GM06990 (cell line): ENCODE data around the gene RGL4.

Experiments
- DNase-seq: peaks from one replicate; pipeline ENCODE4 v3.0.0-alpha.2; 2011; ENCODE audit not compliant: insufficient read length; ENCODE audit errors: extremely low read depth
- H3K27me3 ChIP-seq: replicated peaks from 2 replicates; pipeline ENCODE4 v1.6.0; 2011; ENCODE audit warnings: low read length; ENCODE audit not compliant: control insufficient read depth, insufficient read depth
- H3K36me3 ChIP-seq: 2 replicates; pipeline ENCODE4 v1.5.1; 2011; ENCODE audit warnings: low read length; ENCODE audit not compliant: control insufficient read depth, insufficient read depth
- H3K4me3 ChIP-seq: replicated peaks from 2 replicates; pipeline ENCODE4 v1.5.1; 2011; ENCODE audit warnings: low read depth, mild to moderate bottlenecking, control low read depth, low read length
- CTCF ChIP-seq: IDR thresholded peaks from 2 replicates; pipeline ENCODE4 v1.5.1; 2011; ENCODE audit warnings: low read length, control low read depth, mild to moderate bottlenecking, inconsistent platforms; ENCODE audit not compliant: insufficient read depth, poor library complexity, severe bottlenecking

Gene RGL4

GRCh38 chr22:23684561-23685031 is 6.2 kb upstream of the RGL4 start:
- peaks cover 2% of the 10 kb centered on the region for H3K36me3 ChIP-seq
- H3K4me3 ChIP-seq = no peak overlapping the region
- no peak for DNase-seq
- no peaks in the 10 kb centered on the region for H3K27me3 ChIP-seq
- no peak for TF ChIP-seq CTCF

- H3K36me3 ChIP-seq = no peaks in the 10 kb centered on the region; the same call in 1 of the 2 replicates
- no peaks in the 10 kb centered on the region for H3K27me3 ChIP-seq
- TF ChIP-seq CTCF = no peak
- no peak for DNase-seq
- H3K4me3 ChIP-seq = no peak overlapping the region
Observed at GRCh38 chr22:23685205-23685784, 5.5 kb upstream of the RGL4 start.

- Histone ChIP-seq H3K36me3 (no peaks in the 10 kb centered on the region; the same call in 1 of the 2 replicates), H3K27me3 (no peaks in the 10 kb centered on the region), H3K4me3 (no peak overlapping the region)
- no peak for DNase-seq
- no peak for TF ChIP-seq CTCF
Observed at GRCh38 chr22:23686416-23687024, 4.3 kb upstream of the RGL4 start.

DNA sequence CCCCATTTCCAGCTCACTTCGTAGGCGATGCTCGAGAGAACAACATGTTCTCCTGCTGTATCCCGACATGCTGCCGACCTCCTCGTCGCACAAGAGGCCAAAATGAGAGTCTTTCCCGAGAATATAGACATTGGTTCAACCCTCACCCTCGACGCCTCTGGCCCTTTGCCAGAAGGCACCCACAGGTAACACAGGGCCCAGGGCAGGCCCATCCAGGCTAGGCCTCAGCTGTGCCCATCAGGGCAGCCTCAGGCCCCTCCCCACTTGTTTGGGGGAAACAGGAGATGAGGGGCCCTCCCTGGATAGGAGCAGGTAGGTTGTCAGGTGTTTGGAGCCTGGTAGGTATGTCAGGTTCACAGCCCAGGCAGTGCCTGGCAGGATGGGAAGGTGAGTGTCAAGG is 2.7 kb upstream of the RGL4 start:
- Histone ChIP-seq H3K36me3 (no peaks in the 10 kb centered on the region; the same call in none of the 2 replicates), H3K4me3 (no peak overlapping the region)

GRCh38 chr22:23688571-23688970 is 2.2 kb upstream of the RGL4 start:
- H3K36me3 ChIP-seq = no peaks in the 10 kb centered on the region; the same call in none of the 2 replicates
- H3K4me3 ChIP-seq = no peak overlapping the region
- no peaks in the 10 kb centered on the region for H3K27me3 ChIP-seq
- DNase-seq = no peak
- TF ChIP-seq CTCF = no peak

More for the DNA sequence above, 2.7 kb upstream of the RGL4 start:
- no peak for TF ChIP-seq CTCF
- no peaks in the 10 kb centered on the region for H3K27me3 ChIP-seq
- no peak for DNase-seq
